Activated T-helper 2 cell treated with anti-CD3 and anti-CD28 coated beads, Interferon-gamma antibody, Interleukin-2, Interleukin-4, amounts not matched to agents 10 μg/mL and 5 μg/mL and 100 μg/mL, durations not matched to agents 14 hours and 24 hours and 36 hours (primary cell): ENCODE results near the gene C1orf122. TPM values are rescaled to one million over a fixed set of nuclear protein-coding genes. Genes with fewer than 3 reads are reported as not detected.
"Not testable (repeated sequence)": the region's sequence is repeated elsewhere in the genome, so short reads cannot be mapped to it uniquely, and the experiment has no call there.

Experiments used
- DNase-seq: peaks from one replicate; pipeline ENCODE4 v3.0.0; 2021; ENCODE audit warnings: low spot score
- H3K27ac Mint-ChIP-seq: one replicate; pipeline ENCODE4 v1.8.0; 2021; ENCODE audit warnings: mixed read lengths
- H3K27me3 Mint-ChIP-seq: one replicate; pipeline ENCODE4 v1.8.0; 2021; ENCODE audit warnings: low read depth, mixed read lengths
- H3K36me3 Mint-ChIP-seq: one replicate; pipeline ENCODE4 v1.8.0; 2021; ENCODE audit warnings: low read depth, mixed read lengths
- H3K4me1 Mint-ChIP-seq: one replicate; pipeline ENCODE4 v1.8.0; 2021; ENCODE audit warnings: low read depth, mixed read lengths
- H3K4me3 Mint-ChIP-seq: one replicate; pipeline ENCODE4 v1.8.0; 2021; ENCODE audit warnings: low read depth, mild to moderate bottlenecking, moderate library complexity, mixed read lengths
- H3K9me3 Mint-ChIP-seq: one replicate; pipeline ENCODE4 v1.8.0; 2021; ENCODE audit warnings: mixed read lengths
- intact Hi-C: fragments of 100-400 bp; cut with micrococcal nuclease; formaldehyde crosslinking; loops from one replicate; pipeline ENCODE4 v1.15.1; 2023
- total RNA-seq: library from RNA; stranded (reverse); gene quantifications from 2 replicates; pipeline ENCODE4 v1.2.3, GENCODE V29; 2022

C1orf122 gene
- total RNA-seq = 22.6 and 24.5 TPM in 2 replicates

DNA sequence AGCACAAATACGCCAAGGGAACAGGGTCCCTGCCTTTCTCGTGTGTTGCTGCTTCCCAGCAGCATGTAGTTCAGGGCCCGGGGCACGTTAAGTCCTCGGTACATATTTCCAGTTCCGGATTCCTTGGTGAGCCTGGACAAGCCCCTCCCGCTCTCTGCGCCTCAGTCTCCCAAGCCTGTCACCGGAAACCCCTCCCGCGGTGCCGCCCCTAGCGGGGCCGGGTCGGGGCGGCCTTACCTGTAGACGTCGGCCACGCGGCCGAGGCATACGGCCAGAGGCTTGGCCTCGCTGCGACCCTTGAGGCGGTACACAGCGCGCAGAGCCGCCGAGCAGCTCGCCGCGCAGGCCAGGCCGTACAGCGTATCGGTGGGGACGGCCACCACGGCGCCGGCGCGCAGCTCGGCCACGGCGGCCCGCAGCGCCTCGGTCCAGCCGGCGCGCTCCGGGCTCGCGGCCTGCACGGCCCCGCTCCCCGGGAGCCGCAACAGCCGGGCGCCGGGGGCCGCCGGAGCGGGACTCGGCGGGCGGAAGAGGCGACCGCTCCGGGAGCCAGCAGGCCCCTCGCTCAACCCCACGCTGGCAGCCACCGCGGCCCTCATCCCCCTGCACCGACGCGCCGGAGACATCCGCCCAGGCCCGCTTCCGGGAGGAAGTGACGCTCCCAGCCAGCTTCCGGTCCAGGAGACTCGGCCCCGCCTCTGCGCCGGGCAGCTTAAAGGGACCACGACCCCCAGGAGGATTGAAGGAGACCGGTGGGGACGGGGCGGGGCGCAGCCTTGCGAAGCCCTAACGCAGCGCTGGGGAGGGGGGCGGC, at the start of gene C1orf122, which contains the start of gene YRDC:
Gene C1orf122, plus strand, starts transcription at position 236 of the 814 bp plus-strand sequence. CDS start 615 bp downstream, outside the sequence.
Gene YRDC, minus strand, starts transcription at position 654 of the 814 bp plus-strand sequence. Its CDS starts 28 bp downstream, at position 626.
- Mint-ChIP-seq H3K4me1 (peaks cover 30% of the 10 kb centered on the region), H3K27me3 (no peaks in the 10 kb centered on the region), H3K9me3 (no peaks in the 10 kb centered on the region), H3K36me3 (peaks cover 53% of the 10 kb centered on the region), H3K27ac (peak within 1 kb of the TSS; percentile 94), H3K4me3 (peak within 1 kb of the TSS; percentile 94)
- intact Hi-C loops = loop anchor here (1.0 to 5.0 kb wide), 4 partner anchors 52 to 255 kb away; partner anchors contain the start of genes MTF1, SF3A3 and SNIP1
- peak; percentile 89 for DNase-seq

DNA sequence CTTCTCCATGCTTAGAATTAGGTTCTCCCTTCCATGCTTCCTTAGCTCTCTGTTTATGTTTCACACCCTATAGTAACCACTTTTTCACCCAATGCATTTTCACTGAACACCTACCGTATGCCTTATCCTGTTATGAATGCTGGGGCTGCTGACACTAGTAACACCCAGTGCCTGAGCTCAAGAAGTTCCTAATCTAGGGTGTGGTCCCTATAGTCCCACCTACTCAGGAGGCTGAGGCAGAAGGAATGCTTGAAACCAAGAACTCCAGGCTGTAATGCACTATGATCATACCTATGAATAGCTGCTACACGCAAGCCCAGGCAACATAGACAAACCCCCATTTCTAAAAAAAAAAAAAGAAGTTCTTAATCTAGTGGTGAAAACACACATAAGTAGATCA, 48.1 kb upstream of the C1orf122 start:
- H3K4me3 Mint-ChIP-seq = no peak overlapping the region
- intact Hi-C loops = no loop called here
- H3K36me3 Mint-ChIP-seq = no peaks in the 10 kb centered on the region

DNA sequence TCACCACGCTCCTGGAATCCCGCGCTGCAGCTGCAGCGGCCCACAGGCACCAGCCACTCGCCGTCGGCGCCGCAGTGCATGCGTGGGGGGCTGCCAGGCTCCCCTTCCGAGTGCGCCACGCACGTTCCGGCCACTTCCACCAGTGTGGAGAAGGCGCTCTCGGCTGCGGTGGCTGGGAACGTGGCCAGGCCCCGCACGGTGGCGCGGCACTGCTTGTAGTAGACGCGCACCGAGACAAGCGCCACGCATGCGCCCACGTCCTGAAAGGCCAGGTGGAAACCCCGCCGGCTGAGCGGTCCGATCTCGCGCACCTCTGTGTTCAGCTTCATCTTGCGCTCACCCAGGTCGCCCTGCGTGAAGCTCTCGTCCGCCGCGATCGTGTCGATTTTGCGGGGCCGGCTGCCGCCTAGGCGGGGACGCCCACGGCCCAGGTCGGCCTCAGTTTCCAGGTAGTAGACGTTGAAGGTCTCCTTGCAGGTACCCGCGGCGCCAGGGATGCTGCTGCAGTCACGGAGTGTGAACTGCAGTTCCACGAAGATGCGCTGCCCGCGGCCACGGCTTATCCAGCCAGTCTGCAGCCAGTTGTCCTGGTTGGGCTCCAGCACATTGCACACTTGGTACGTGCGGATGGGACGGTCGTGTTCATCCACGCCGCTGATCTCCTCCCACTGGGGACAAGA, 46.0 kb upstream of the C1orf122 start:
- no peaks in the 10 kb centered on the region for H3K36me3 Mint-ChIP-seq
- no peak overlapping the region for H3K4me3 Mint-ChIP-seq
- peaks cover 41% of the 10 kb centered on the region for H3K27me3 Mint-ChIP-seq
- H3K9me3 Mint-ChIP-seq = no peaks in the 10 kb centered on the region
- intact Hi-C loops = no loop called here
- peaks cover 9% of the 10 kb centered on the region for H3K4me1 Mint-ChIP-seq
- DNase-seq = no peak
- H3K27ac Mint-ChIP-seq = no peak overlapping the region

More for the DNA sequence above, 48.1 kb upstream of the C1orf122 start:
- H3K27me3 Mint-ChIP-seq = peaks cover 27% of the 10 kb centered on the region
- H3K4me1 Mint-ChIP-seq = peaks cover 9% of the 10 kb centered on the region
- no peaks in the 10 kb centered on the region for H3K9me3 Mint-ChIP-seq
- no peak overlapping the region for H3K27ac Mint-ChIP-seq
- DNase-seq = no peak

DNA sequence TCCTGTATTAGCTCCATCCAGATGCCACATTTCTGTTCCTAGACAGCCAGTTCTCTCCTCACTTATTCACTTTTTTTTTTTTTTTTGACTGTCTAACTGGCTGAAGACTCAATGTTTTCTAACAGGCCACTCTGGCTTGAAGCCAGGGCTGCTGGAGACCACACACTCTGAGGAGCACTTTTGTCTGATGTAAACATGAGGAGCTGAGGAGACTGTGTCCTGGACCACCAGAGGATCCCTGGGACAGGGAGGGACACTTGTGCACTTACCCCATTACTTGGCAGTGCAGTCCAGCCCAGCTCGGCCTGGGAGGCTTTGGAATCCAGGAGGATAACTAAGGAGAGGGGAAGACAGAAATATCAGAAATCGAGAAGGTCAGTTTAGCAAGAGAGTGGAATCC, 45.1 kb upstream of the C1orf122 start:
- Mint-ChIP-seq H3K27me3 (peaks cover 50% of the 10 kb centered on the region), H3K36me3 (no peaks in the 10 kb centered on the region), H3K4me3 (no peak overlapping the region), H3K9me3 (no peaks in the 10 kb centered on the region), H3K27ac (no peak overlapping the region), H3K4me1 (peaks cover 9% of the 10 kb centered on the region)
- DNase-seq = no peak
- intact Hi-C loops = no loop called here

DNA sequence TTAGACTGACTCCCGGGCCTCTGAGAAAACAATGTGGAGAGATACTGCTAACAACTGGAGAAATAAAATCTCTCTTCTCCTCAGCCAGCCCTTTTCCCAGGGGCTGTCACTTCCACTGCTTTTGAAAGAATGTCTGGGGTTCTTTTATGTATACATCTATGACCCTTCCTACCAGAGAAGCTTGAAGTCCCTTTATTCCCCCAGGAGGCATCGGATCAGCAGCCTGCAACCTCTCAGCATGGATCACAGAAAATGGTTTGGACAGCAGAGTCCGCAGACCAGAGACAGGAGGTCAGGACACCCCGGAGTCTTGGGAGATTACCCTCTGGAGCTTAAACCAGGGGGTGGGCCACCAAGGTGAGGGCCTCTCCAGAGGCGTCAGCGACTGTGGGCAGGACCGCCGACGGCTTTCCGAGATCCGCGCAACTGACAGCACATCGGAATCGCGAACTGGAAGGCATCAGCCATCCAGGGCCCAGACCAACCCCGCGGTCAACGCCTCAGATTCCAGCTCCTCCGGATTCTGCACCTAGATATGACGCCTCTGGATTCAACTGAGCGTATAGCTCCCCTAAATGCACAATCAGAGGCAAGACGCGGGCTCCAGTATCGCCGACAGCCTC, 43.7 kb upstream of the C1orf122 start:
- H3K9me3 Mint-ChIP-seq = no peaks in the 10 kb centered on the region
- H3K4me1 Mint-ChIP-seq = peaks cover 9% of the 10 kb centered on the region
- peaks cover 58% of the 10 kb centered on the region for H3K27me3 Mint-ChIP-seq
- intact Hi-C loops = no loop called here
- DNase-seq = no peak
- H3K36me3 Mint-ChIP-seq = no peaks in the 10 kb centered on the region
- H3K4me3 Mint-ChIP-seq = no peak overlapping the region
- no peak overlapping the region for H3K27ac Mint-ChIP-seq

DNA sequence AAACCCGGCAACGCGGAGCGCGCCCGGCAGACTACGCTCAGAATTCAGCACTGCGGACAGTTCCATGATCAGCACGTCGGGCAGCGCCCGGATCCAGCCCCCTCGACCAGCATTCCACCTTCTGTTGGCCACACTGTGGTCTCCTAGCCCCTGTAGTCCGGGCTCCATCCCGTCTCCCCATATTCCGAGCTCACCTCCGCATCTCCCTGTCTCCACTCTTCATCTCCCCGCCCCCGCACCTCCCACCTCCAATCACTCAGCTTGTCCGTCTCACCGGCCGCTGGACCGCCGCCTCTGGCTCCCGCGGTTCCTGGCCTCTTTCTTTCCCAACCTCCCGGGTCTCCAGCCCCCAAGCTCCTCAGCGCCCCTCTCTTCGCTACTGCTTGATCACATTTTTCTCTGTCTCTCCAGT, 43.2 kb upstream of the C1orf122 start:
- Mint-ChIP-seq H3K4me3 (no peak overlapping the region), H3K4me1 (peaks cover 9% of the 10 kb centered on the region), H3K27me3 (peaks cover 60% of the 10 kb centered on the region), H3K36me3 (no peaks in the 10 kb centered on the region), H3K27ac (no peak overlapping the region), H3K9me3 (no peaks in the 10 kb centered on the region)
- peak; percentile 44 for DNase-seq
- intact Hi-C loops = no loop called here

DNA sequence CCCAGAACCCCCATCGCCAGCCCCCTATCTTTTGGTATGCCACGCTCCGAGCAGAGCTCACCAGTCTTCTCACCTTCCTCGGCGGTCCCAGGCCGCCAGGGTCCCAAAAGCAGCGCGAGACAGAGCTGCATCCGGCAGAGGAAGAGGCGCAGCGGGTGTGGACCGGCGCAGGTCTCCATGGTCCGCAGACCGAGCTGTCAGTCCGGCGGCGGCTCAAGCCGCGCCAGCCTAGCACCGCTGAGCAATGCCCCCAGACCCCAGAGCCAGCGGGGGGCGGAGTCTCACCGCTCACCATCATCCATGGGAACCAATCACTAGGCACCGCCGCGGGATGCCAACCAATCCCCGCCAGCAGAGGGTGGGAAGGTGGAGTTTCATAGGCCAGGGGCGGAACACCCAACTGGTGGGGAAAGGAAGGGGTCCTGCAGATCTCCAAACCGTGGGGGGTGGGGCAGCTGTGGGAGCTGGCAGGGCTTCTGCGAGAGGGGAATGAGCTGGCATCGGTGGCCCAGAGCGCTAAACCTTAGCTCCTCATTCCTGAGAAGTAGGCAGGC, 42.6 kb upstream of the C1orf122 start, which contains the start of gene EPHA10:
Gene EPHA10, minus strand, starts transcription at position 233 of the 554 bp plus-strand sequence. Its CDS starts 54 bp downstream, at position 179.
- peak within 1 kb of the TSS; percentile 35 for H3K4me3 Mint-ChIP-seq
- intact Hi-C loops = no loop called here

DNA sequence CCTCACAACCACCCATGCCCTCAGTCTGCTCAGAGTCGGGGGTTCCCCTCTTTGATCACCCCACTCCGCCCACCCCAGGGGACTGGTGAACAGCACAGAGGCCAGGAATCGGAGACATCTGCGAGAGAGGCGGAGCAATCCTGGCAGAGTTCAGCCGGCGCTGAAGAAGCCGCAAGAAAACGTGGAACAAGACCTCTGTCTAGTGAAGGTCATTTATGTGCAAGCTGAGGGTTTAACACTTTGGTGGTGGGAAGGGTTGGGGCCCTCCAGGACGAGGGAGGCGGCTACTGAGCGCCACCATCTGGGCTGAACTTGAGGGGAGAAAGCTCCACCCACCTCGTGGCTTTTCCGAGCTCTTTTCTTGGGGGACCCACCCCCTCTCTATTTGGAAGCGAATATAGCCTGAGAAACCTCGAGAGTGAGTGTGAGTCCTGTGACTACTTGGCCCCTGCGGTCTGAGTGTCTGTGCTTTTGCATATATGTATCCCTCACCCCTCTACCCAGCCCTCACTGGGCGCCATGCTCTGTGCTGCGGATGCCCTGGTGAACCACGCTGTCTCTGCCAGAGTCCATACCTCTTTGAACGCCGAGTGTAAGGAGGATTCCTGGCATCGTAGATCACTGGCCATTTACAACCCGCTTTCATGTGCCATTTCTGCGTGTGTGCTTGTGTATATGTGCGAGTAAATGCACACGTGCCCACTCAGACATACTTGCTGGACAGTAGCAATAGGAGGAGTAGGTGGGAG, 41.5 kb upstream of the C1orf122 start:
- intact Hi-C loops = no loop called here
- Mint-ChIP-seq H3K27me3 (peaks cover 70% of the 10 kb centered on the region), H3K4me3 (peak overlapping the region; percentile 35)

More for the DNA sequence above, 42.6 kb upstream of the C1orf122 start, which contains the start of gene EPHA10:
- DNase-seq = no peak
- Mint-ChIP-seq H3K27me3 (peaks cover 62% of the 10 kb centered on the region), H3K36me3 (no peaks in the 10 kb centered on the region), H3K9me3 (no peaks in the 10 kb centered on the region), H3K27ac (no peak within 1 kb of the TSS), H3K4me1 (peaks cover 9% of the 10 kb centered on the region)

DNA sequence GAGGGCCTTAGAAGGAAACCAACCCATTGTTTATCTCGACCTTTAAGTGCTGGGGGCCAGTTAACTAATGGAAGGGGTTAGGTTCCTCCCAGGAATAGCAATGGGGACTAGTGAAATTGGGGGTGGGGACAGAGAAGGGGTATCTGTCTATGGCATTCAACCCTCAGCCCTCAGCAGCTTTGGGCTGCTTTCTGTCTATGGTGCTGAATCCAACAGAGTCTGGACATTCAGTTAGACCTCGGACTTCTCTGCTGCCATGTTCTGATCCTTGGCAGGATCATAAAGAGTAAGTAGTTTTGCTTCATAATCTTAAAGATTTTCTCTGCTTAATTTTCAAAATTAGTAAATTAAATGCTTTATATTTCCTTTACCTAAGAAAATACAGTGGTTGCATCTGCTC, 40.1 kb upstream of the C1orf122 start:
- Mint-ChIP-seq H3K27me3 (peaks cover 67% of the 10 kb centered on the region), H3K4me3 (no peak overlapping the region), H3K27ac (no peak overlapping the region), H3K36me3 (no peaks in the 10 kb centered on the region), H3K4me1 (peaks cover 9% of the 10 kb centered on the region), H3K9me3 (no peaks in the 10 kb centered on the region)
- DNase-seq = no peak
- intact Hi-C loops = no loop called here

More for the DNA sequence above, 41.5 kb upstream of the C1orf122 start:
- no peaks in the 10 kb centered on the region for H3K36me3 Mint-ChIP-seq
- DNase-seq = no peak
- H3K9me3 Mint-ChIP-seq = no peaks in the 10 kb centered on the region
- no peak overlapping the region for H3K27ac Mint-ChIP-seq
- peaks cover 9% of the 10 kb centered on the region for H3K4me1 Mint-ChIP-seq

DNA sequence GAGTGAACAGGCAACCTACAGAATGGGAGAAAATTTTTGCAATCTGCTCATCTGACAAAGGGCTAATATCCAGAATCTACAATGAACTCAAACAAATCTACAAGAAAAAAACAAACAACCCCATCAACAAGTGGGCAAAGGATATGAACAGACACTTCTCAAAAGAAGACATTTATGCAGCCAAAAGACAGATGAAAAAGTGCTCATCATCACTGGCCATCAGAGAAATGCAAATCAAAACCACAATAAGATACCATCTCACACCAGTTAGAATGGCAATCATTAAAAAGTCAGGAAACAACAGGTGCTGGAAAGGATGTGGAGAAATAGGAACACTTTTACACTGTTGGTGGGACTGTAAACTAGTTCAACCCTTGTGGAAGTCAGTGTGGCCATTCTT, 36.1 kb upstream of the C1orf122 start:
- H3K36me3 Mint-ChIP-seq, H3K27ac Mint-ChIP-seq, DNase-seq, H3K9me3 Mint-ChIP-seq, H3K4me1 Mint-ChIP-seq, intact Hi-C loops, H3K4me3 Mint-ChIP-seq: not testable (repeated sequence)
- H3K27me3 Mint-ChIP-seq = peaks cover 33% of the 10 kb centered on the region

DNA sequence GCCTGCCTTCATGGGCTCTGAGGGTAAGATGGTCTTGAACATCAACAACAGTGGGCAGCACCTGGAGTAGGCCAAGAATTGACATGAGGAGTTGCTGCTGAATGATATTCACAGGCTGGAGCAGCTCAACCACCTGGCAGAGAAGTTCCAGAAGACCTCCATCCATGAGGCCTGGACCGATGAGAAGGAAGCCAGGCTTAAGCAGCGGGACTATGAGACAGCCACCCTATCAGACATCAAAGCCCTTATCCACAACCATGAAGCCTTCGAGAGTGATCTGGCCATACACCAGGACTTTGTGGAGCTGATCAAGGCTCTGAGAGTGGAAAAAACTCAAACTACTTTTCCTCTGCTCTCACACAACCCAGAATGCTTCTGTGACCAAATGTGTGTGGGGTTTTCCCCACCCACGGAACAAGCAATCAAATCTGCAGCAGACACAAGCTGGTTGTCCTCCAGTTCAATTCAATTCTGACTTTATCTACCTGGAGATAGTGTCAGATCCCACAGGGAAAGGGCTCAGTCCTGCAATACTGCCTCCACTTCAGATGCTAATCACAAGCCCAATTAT, 30.6 kb upstream of the C1orf122 start:
- peaks cover 6% of the 10 kb centered on the region for H3K27me3 Mint-ChIP-seq
- peaks cover 4% of the 10 kb centered on the region for H3K4me1 Mint-ChIP-seq
- no peak overlapping the region for H3K27ac Mint-ChIP-seq
- intact Hi-C loops = no loop called here
- no peak overlapping the region for H3K4me3 Mint-ChIP-seq
- H3K9me3 Mint-ChIP-seq = no peaks in the 10 kb centered on the region
- DNase-seq = no peak
- no peaks in the 10 kb centered on the region for H3K36me3 Mint-ChIP-seq
